ENCODE results near the gene RACK1.
"Not testable (repeated sequence)": the region's sequence is repeated elsewhere in the genome, so short reads cannot be mapped to it uniquely, and the experiment has no call there.

Gene RACK1

DNA sequence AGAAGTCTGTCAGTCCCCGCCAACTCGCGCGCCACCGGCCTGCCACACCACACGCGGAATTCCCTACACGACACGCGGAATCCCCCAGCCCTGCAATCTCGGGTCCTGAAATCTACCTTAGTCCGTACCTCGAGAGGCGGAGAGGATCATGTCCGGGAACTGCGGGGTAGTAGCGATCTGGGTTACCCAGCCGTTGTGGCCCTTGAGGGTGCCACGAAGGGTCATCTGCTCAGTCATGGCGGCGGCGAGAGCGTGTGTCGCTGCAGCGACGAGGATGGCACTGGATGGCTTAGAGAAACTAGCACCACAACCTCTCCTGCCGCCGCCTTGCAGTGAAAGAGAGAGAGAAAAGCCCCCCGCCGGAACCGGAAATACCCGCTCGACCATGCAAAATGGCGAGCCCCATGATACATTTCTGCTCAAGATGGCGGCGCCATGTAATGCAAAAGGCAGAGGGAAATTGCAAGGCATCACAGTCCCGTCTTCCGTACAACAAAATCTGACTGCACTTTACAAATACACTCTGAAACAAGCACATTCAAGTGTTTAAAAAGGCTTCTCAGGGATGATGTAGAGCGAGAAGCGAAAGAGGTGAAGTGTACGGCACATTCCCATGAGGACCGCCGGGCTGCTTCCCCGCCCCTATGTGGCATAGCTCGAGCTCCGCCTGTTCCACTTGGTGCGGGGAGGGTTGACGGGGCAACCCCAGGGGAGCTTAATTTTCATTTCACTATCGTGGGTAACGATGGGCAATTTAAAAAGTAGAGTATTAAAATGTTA, at the start of gene RACK1:
TSS of gene RACK1 (minus strand) at position 343 of the 780 bp plus-strand sequence. CDS start at position 237, 106 bp downstream.
- DNase-seq = no peak

- DNase-seq = not testable (repeated sequence)
These were observed 43.6 kb upstream of the RACK1 start for GRCh38 chr5:181287331-181287730.

DNA sequence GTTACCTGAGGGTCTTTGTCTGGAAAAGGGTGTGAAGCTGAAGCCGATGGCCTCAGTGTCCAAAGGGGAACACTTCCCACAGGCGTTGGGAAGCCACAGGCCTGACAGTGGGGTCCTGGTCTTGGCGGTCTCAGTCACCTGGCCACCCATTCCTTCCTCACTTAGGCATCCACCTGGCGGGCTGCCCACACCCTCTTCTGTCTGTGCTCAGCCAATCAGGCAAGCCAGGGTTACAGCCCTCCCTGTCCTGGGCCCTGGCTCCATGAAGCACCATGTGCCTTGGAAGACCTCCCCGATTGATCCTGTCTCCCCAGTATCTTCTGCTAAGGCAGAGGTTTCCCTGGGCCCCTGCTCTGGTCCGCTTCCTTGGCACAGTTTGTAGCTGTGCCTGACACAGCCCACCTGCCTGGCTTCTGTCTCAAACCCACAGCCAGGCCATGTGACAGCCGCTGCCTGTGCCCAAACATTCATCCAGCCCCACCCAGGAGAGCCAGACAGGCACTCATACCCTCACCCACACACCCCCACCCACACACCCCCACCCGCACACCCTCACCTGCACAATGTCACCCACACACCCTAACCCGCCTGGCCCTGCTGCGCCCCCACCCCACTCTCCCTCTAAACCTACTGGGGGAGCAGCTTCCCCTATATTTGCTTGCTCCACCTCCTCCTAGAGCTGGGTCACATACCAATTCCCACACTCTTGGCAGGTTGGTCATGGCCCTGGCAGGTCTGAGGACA, 42.4 kb upstream of the RACK1 start:
- DNase-seq = not testable (repeated sequence)

DNA sequence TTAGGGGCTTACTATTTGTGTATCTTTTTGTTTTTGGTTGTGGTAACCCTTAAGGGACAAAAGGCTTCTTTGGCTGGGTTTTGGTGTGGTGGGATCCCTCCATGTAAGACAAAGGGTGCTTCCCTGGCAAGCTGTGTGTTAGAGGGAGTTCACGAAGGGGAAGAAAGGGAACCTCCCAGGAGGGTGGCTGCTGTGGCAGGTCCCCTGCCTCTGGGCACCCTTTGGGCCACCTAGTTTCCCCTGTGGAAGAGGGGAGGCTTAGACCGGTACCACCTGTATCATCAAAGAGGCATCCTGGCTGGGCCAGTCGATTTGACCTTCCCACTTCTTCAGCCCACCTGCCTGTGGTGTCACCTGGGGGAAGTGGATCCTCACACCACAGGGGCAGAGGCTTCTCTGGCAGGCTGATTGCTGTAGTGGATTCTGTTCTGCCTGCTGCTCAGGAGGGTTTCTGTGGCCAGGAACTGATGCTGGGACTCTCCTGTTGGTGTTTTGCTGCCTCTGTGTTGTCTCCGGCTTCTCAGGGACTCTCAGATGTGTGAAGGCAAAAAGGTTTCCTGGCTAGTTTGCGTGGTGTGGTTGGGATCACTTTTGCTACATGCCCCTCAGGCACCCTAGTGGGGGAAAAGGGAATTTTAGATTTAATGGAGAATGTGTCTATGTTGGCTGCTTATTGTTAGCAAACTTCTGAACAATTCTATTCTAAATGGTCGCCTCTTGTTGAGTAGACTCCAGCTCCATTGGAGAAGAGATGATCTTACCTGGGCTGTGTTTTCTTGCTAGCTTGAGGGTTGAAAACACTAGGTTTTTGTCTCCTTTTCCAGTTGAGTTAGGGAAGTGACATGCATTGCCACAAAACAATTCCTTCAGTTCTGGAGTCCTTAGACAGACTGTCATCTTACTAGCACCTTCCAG, 40.4 kb upstream of the RACK1 start:
- DNase-seq = not testable (repeated sequence)

GRCh38 chr5:181283347-181283746, 39.6 kb upstream of the RACK1 start:
- DNase-seq = no peak

DNA sequence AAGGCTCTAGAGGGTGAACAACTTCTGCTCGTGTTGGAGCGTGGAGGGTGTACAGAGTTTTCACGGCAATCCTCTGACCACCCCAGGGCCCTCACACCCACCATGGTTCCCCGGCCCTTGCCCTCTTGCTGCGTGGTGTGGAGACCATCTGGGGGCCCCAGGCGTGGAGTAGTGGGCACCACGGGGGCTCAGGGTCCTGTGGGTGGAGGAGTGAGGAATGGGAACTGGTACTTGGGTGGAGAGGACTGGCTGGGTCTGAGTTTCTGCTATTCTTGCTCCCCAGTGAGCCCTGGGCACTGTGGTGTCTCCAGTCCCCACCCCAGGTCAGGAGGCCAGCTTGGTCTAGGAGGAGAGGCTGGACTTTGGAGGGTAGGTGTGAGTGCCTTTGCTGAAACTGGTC, 39.2 kb upstream of the RACK1 start:
- DNase-seq = no peak

GRCh38 chr5:181282415-181282814, 38.7 kb upstream of the RACK1 start:
- not testable (repeated sequence) for DNase-seq

- DNase-seq = no peak
These were observed 38.2 kb upstream of the RACK1 start for GRCh38 chr5:181281984-181282316.

DNA sequence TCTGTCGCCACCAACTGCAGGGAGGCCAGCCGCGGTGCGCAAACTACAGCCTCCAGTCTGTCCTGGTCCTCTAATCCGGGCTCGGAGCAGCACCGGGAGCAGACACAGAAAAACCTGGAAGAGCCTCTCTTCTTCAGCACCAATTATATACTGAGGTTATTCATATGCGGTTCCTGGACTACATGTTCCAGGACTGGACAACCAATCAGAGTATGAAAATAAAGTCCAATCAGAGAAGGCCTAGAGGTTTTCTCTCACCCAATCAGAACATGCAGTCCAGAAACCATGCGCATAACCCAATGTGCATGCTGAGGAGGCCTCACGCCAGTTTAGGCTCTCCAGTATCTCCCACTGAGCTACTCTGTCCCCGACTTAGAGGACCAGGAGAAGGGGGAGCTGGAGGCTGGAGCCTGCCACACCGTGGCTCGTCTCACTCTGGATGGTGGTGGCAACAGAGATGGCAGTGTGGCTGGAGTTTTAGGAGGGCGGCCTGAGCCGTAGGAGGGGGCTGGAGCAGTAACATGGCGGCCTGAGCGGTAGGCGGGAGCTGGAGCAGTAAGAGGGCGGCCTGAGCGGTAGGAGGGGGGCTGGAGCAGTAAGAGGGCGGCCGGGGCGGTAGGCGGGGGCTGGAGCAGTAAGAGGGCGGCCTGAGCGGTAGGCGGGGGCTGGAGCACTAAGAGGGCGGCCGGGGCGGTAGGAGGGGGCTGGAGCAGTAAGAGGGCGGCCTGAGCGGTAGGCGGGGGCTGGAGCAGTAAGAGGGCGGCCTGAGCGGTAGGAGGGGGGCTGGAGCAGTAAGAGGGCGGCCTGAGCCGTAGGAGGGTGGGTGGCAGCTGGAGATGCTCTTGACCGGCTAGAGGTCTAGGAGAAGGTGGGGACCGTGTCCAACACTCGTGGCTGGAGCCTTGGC, 37.6 kb upstream of the RACK1 start:
- no peak for DNase-seq

GRCh38 chr5:181280251-181280762, 36.6 kb upstream of the RACK1 start:
- DNase-seq = no peak

GRCh38 chr5:181273433-181273744, 29.7 kb upstream of the RACK1 start:
- DNase-seq = not testable (repeated sequence)

DNA sequence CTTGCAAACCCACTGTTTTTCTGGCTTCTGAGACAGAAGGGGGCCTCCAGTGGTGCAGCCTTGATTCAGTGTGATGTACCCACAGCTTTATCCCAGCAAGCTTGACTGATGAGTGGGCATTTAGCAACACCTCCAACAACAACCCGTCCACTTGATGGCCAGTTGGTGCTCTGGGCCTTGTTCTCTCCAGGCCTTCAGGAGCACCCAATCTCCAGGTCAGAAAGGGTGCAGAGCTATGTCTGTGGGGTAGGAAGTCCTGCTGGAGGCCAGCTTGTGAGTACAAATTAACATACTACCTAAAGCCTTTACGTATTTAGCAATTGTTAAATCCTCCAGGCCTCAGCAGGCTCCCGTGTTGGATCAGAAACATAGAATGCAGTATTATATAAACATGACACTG, 27.4 kb upstream of the RACK1 start:
- no peak for DNase-seq

DNA sequence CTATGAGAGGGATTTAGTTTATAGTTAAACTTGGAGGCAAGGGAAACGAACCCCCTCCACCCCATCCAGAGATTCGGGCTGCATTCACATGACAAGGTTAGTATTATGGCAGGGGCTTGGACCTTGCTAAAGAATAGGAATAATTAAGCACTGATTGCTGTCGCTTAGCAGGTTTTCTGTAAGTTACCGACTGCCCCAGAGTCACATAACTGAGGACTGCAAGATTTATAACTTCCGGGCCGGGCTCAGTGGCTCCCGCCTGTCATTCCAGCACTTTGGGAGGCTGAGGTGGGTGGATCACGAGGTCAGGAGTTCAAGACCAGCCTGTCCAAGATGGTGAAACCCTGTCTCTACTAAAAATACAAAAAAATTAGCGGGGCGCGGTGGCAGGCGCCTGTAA, 24.2 kb upstream of the RACK1 start:
- DNase-seq = not testable (repeated sequence)

DNA sequence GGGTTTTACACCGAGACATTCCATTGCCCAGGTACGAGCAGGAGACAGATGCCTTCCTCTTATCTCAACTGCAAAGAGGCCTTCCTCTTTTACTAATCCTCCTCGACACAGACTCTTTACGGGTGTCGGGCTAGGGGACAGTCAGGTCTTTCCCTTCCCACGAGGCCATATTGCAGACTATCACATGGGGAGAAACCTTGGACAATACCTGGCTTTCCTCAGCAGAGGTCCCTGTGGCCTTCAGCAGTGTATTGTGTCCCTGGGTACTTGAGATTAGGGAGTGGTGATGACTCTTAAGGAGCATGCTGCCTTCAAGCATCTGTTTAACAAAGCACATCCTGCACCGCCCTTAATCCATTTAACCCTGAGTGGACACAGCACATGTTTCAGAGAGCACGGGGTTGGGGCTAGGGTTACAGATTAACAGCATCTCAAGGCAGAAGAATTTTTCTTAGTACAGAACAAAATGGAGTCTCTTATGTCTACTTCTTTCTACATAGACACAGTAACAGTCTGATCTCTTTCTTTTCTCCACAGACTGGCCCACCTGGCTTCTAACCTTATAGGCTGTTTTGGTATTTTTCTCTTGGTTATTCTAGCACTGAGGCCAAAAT, 23.7 kb upstream of the RACK1 start:
- not testable (repeated sequence) for DNase-seq

DNA sequence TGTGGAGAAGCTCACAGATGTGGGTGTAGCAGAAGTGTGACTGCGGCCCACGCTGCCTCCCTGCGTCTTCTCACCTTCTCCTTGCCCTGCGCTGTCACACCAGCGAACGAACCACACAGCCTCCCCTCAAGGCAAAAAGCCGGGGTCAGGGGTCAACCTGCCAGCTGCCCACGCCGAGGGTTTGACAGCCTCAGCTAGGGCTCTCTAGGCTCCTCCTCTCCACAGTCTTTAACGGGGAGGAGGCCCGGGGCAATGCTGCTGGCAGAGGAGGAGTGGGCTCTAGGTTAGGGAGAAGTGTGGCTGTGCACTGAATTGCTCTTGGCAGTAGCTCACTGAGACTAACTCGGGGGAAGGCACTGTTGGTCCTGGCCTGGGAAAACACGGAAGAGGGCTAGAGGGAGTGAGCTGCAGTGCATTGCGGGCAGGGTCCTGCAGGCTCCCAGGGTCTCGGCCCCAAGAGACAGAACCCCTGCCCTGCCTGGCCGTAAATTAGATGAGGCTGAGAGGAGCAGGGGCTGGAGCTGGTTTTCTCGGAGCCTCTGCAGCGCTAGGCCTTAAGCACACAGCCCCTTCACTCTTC, 21.5 kb upstream of the RACK1 start:
- no peak for DNase-seq

DNA sequence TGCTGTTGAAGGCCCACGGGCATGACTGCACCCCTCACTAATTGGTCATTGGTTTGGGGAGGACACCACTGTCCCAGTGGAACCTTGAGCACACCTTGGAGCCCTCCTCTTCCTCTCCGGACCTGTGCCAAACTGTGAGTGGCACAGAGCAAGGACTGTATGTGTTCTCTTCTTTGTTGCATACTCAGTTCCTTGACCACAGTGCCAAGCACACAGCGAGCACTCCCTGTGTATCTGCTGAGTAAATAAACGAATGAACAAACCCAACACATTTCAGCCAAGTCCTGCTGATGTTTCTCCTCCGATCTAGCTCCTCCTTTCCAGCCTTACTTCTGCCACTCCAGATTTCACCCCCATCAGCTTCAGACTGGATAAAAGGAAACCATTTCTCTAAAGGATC, 19.9 kb upstream of the RACK1 start:
- no peak for DNase-seq

DNA sequence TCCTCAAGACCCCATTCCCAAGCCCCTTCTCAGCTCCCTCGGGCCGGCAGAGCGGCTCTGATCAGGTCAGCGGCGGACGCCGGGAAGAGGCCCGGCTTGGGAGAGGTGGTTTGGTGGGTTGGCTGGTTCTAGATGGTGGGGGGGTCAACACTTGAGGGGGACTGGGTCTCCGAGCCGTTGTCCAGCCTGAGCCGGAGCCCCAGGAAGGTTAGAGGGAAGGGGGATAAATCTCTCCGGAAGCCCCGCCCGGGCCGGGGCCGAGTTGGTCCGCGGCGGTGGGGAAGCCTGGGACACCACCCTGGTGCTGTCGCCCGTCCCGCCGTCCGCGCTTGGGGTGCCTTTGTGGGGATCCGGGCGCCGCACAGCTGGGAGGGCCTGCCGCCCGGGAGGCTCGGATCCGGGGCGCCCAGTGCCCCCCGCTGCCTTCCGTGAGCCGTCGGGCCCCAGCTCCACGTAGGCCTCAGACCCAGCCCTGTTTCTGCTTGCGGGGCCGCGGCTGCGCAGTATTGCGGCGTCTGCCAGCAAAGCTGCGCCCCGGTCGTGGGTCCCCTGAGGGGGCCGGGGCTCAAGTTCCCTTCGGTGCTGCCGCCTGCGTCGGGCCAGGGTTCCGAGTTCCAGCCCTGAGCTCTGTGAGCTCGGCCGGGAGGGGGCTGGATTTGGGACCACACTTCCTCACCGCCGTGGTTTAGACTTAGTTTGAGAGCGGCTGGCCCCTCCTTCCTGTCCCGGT, 17.8 kb upstream of the RACK1 start:
- DNase-seq = no peak

GRCh38 chr5:181260720-181261319, 17.1 kb upstream of the RACK1 start, which contains the start of gene TRIM52:
TSS of gene TRIM52 (minus strand) at chr5:181261143. CDS start at chr5:181260813, 330 bp downstream.
- no peak for DNase-seq

GRCh38 chr5:181259974-181260719, 16.4 kb upstream of the RACK1 start:
- DNase-seq = no peak
